K562 treated with DMSO at 1 percent for 24 hours (cell line): ENCODE measurements around the gene GPR143. TPM values are rescaled to one million over a fixed set of nuclear protein-coding genes. Genes with fewer than 3 reads are reported as not detected.

Experiments used
- total RNA-seq: library from RNA; unstranded; fragments of 300-600 nt; gene quantifications from 2 replicates; pipeline ENCODE4 v1.2.3, GENCODE V29; 2022; ENCODE audit warnings: low read depth; ENCODE audit not compliant: insufficient read depth

Gene GPR143
- total RNA-seq: not detected in 2 replicates

DNA sequence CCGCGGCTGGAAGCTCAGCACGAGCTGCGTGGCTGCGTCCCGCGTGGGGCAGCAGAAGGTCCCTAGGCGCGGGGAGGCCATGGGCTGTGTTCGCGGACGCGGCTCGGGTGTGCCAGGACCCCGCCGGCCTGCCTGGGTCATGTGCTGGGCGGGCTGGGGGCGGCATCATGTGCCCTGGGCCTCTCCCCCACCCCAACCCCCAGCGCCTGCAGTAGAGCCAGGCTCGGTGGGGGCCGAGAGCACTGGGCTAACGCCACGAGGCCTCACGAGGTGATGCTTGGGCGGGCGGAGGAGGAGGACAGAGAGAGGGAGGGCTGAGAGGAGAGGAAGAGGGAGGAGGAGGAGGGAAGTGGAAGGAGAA lies at the start of gene GPR143:
TSS of gene GPR143 (minus strand) at position 111 of the 361 bp plus-strand sequence. CDS start at position 81, 30 bp downstream.

DNA sequence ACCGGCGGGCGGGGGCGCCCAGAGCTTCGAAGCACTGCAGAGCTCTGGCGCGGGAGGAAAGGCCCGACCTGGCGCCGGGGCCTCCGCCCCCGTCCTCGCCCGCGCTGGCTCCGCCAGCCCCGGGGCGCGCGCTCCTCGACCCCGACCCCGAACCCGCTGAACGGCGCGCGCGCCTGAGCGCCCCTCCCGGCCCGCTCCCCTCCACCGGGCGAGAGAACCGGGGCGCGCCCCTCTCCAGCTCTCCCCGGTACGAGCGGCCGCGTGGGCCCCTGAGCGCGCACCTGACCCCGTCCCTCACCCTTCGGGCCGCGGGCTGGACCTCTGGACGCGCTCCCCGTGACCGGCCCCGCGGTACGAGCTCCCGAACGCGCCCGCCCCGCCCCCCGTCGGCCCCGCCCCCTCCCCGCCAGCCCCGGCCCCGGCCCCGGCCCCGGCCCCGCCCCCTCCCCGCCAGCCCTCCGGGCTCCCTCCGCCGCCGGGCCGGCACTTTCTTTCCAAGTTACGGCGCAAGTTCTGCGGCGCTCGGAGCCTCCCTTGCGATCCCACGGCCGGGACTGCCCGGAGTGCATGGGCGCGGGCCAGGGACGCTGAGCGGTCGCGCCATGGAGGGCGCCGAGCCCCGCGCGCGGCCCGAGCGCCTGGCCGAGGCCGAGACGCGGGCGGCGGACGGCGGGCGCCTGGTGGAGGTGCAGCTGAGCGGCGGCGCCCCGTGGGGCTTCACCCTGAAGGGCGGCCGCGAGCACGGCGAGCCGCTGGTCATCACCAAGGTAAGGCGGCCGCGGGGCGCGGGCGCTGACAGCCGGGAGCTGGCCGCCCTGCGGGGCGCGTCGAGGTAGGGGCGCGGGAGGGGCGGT lies 20.5 kb upstream of the GPR143 start, which contains the start of gene SHROOM2:
TSS of gene SHROOM2 (plus strand) at position 486 of the 854 bp plus-strand sequence. CDS start at position 603, 117 bp downstream.

Other genes starting within 250 kb of the GPR143 start
- not detected in 2 replicates for gene SHROOM2, start 20.6 kb upstream of the GPR143 start, total RNA-seq
- gene CLDN34, start 201.5 kb upstream of the GPR143 start, total RNA-seq: not detected in 2 replicates